Keratinocyte (primary cell): ENCODE results near the gene AFAP1L2. TPM values are rescaled to one million over a fixed set of nuclear protein-coding genes. Genes with fewer than 3 reads are reported as not detected.
A peak's percentile ranks its signal among the peaks of the same experiment; 100 is the strongest.

Experiments
- DNase-seq: peaks from one replicate; pipeline ENCODE4 v3.0.0-alpha.2; 2011; ENCODE audit warnings: low read depth, missing footprints, low spot score
- FAIRE-seq: peaks from 2 replicates; lab custom pipeline; 2011; peaks lifted over from hg19 to GRCh38; lab: Jason Lieb, UNC
- H2AFZ ChIP-seq: 2 replicates; pipeline ENCODE4 v1.6.0; 2012; ENCODE audit warnings: low read length, control low read depth, inconsistent platforms; ENCODE audit not compliant: control insufficient read depth
- H3K27ac ChIP-seq: 2 replicates; pipeline ENCODE4 v1.5.1; 2011; ENCODE audit warnings: low read length; ENCODE audit not compliant: control insufficient read depth, insufficient read depth
- H3K27me3 ChIP-seq: 3 replicates; pipeline ENCODE4 v1.6.0; 2011; ENCODE audit warnings: low read length; ENCODE audit not compliant: control insufficient read depth, insufficient read depth; ENCODE audit errors: extremely low read depth
- H3K36me3 ChIP-seq, 2 experiments: 2 replicates in 1 of 2; 3 replicates in 1 of 2; pipeline ENCODE4 v1.5.1; 2011; ENCODE audit warnings: low read length in 2 of 2, mild to moderate bottlenecking in 1 of 2; ENCODE audit not compliant: control insufficient read depth in 2 of 2, insufficient read depth in 2 of 2; ENCODE audit errors: extremely low read depth in 1 of 2
- H3K4me1 ChIP-seq: 3 replicates; pipeline ENCODE4 v1.5.1; 2011; ENCODE audit warnings: low read length; ENCODE audit not compliant: control insufficient read depth, insufficient read depth; ENCODE audit errors: extremely low read depth
- H3K4me2 ChIP-seq: 3 replicates; pipeline ENCODE4 v1.6.0; 2011; ENCODE audit warnings: low read depth, low read length; ENCODE audit not compliant: control insufficient read depth, insufficient read depth; ENCODE audit errors: extremely low read depth
- H3K4me3 ChIP-seq, 3 experiments: fragments of 200-600 bp in 1 of 3; sonication (generic) in 1 of 3; 2 replicates in 2 of 3; 3 replicates in 1 of 3; pipeline ENCODE4 v1.5.1; 2011 to 2016; ENCODE audit warnings: low read length in 3 of 3, mild to moderate bottlenecking in 3 of 3, control low read depth in 2 of 3, inconsistent platforms in 1 of 3, low read depth in 1 of 3, mixed read lengths in 1 of 3, mixed run types in 1 of 3, moderate library complexity in 1 of 3; ENCODE audit not compliant: control insufficient read depth in 2 of 3, insufficient read depth in 2 of 3; ENCODE audit errors: extremely low read depth in 1 of 3
- H3K79me2 ChIP-seq: 2 replicates; pipeline ENCODE4 v1.6.0; 2012; ENCODE audit warnings: low read length; ENCODE audit not compliant: control insufficient read depth, insufficient read depth
- H3K9ac ChIP-seq: 3 replicates; pipeline ENCODE4 v1.6.0; 2011; ENCODE audit warnings: low read length; ENCODE audit not compliant: control insufficient read depth, insufficient read depth; ENCODE audit errors: extremely low read depth
- H3K9me1 ChIP-seq: 3 replicates; pipeline ENCODE4 v1.6.0; 2011; ENCODE audit warnings: low read length; ENCODE audit not compliant: control insufficient read depth, insufficient read depth; ENCODE audit errors: extremely low read depth
- H3K9me3 ChIP-seq: 2 replicates; pipeline ENCODE4 v1.5.1; 2012; ENCODE audit warnings: low read depth, low read length; ENCODE audit not compliant: control insufficient read depth
- H4K20me1 ChIP-seq: 3 replicates; pipeline ENCODE4 v1.6.0; 2011; ENCODE audit warnings: low read length; ENCODE audit not compliant: control insufficient read depth, insufficient read depth; ENCODE audit errors: extremely low read depth
- CTCF ChIP-seq, 3 experiments: IDR thresholded peaks in 1 of 3; conservative IDR thresholded peaks in 1 of 3; optimal IDR thresholded peaks in 1 of 3; 2 replicates in 2 of 3; 3 replicates in 1 of 3; pipeline versions ENCODE3 to v1.5.1; 2011; ENCODE audit warnings: low read length in 3 of 3, mild to moderate bottlenecking in 3 of 3, moderate library complexity in 2 of 3, control low read depth in 1 of 3, inconsistent platforms in 1 of 3; ENCODE audit not compliant: insufficient read depth in 2 of 3; ENCODE audit errors: extremely low read depth in 1 of 3
- EZH2 ChIP-seq: IDR thresholded peaks from one replicate; pipeline ENCODE4 v1.6.1; 2012; ENCODE audit warnings: inconsistent platforms, mild to moderate bottlenecking, low read length, moderate library complexity
- dilution Hi-C: fragments of 300-500 bp; cut with MboI; formaldehyde crosslinking; loops from one replicate; pipeline ENCODE4 v1.7.0; 2020; ENCODE audit warnings: low sequenced_read_pairs; ENCODE audit not compliant: extremely low pct_ligation_motif_present
- polyA plus RNA-seq, 5 experiments: library from polyadenylated mRNA; depleted of rRNA in 3 of 5; stranded (reverse) in 3 of 5; stranded (forward) in 1 of 5; unstranded in 1 of 5; fragments of >200 nt; gene quantifications; 1 replicate in 1 of 5; 2 replicates in 3 of 5; 3 replicates in 1 of 5; pipeline versions ENCODE4 v1.2.1 to v1.2.3, GENCODE V29; 2011 to 2012; ENCODE audit warnings: missing spikeins in 2 of 5, low read depth in 1 of 5, low replicate concordance in 1 of 5

AFAP1L2 gene
- polyA plus RNA-seq, 1 donor (not counting 4 experiments of a cell fraction or from before 2014, with no cell fraction given) = 40.4 TPM

GRCh38 chr10:114258274-114258840 is 145.9 kb downstream of the AFAP1L2 start:
- Histone ChIP-seq H3K79me2 (no peaks in the 10 kb centered on the region), H3K4me3 (no peak overlapping the region), H2AFZ (peak overlapping the region; percentile 22), H3K9me1 (no peaks in the 10 kb centered on the region), H3K27me3 (no peaks in the 10 kb centered on the region), H4K20me1 (no peaks in the 10 kb centered on the region), H3K4me2 (no peak overlapping the region), H3K9me3 (no peaks in the 10 kb centered on the region), H3K27ac (no peak overlapping the region), H3K4me1 (peaks cover 19% of the 10 kb centered on the region), H3K9ac (no peak overlapping the region), H3K36me3 (no peaks in the 10 kb centered on the region)
- dilution Hi-C loops = no loop called here
- no peak for DNase-seq
- TF ChIP-seq CTCF (optimal IDR thresholded peaks at IDR 0.05 in 1 of 3, IDR thresholded peaks at IDR 0.05 in 1 of 3, conservative IDR thresholded peaks at IDR 0.05 in 1 of 3; ENCODE audit: extremely low read depth in 1 of 3, insufficient read depth in 2 of 3, low read length in 3 of 3) = no peak
- TF ChIP-seq EZH2 = no peak
- FAIRE-seq = peak; percentile 34

- Histone ChIP-seq H3K9ac (no peak overlapping the region), H3K4me3 (no peak overlapping the region), H3K9me3 (no peaks in the 10 kb centered on the region), H3K4me1 (peaks cover 19% of the 10 kb centered on the region), H4K20me1 (no peaks in the 10 kb centered on the region), H3K36me3 (no peaks in the 10 kb centered on the region), H3K4me2 (no peak overlapping the region), H3K79me2 (no peaks in the 10 kb centered on the region), H3K9me1 (no peaks in the 10 kb centered on the region), H3K27me3 (no peaks in the 10 kb centered on the region), H3K27ac (no peak overlapping the region), H2AFZ (no peak overlapping the region)
- dilution Hi-C loops = no loop called here
- TF ChIP-seq CTCF (optimal IDR thresholded peaks at IDR 0.05 in 1 of 3, IDR thresholded peaks at IDR 0.05 in 1 of 3, conservative IDR thresholded peaks at IDR 0.05 in 1 of 3; ENCODE audit: extremely low read depth in 1 of 3, insufficient read depth in 2 of 3, low read length in 3 of 3) = no peak
- TF ChIP-seq EZH2 = no peak
- no peak for FAIRE-seq
- DNase-seq = no peak
Measured at GRCh38 chr10:114257498-114257897, 146.8 kb downstream of the AFAP1L2 start.
